Measurements from ENCODE around the gene ZNF74. TPM values are rescaled to one million over a fixed set of nuclear protein-coding genes. Genes with fewer than 3 reads are reported as not detected.

ZNF74 gene
- total RNA-seq, 1 donor from 2014 or later = 19.4 TPM

- H3K79me2 ChIP-seq (ENCODE audit: low read depth) = no peaks in the 10 kb centered on the region
- peaks cover 27% of the 10 kb centered on the region for H3K27me3 ChIP-seq
- no peak for TF ChIP-seq EZH2 (IDR thresholded peaks at IDR 0.05)
- no peak for TF ChIP-seq EZH2phosphoT487 (IDR thresholded peaks at IDR 0.05)
- no peak for TF ChIP-seq CTCF (IDR thresholded peaks at IDR 0.05)
- peaks cover 2% of the 10 kb centered on the region for H3K9me3 Mint-ChIP-seq
- no peaks in the 10 kb centered on the region for H3K9me3 ChIP-seq (ENCODE audit: low read depth)
- no peak overlapping the region for H3K4me3 ChIP-seq
- no peaks in the 10 kb centered on the region for H3K36me3 ChIP-seq
- H4K20me1 ChIP-seq (ENCODE audit: low read depth) = peaks cover 13% of the 10 kb centered on the region
- no peaks in the 10 kb centered on the region for H3F3A ChIP-seq (ENCODE audit: low read depth)
- DNase-seq (ENCODE audit: low spot score) = no peak
- H3K9ac ChIP-seq = no peak overlapping the region
- H3K27ac Mint-ChIP-seq = no peak overlapping the region
- no peak overlapping the region for H3K4me2 ChIP-seq
- peaks cover 14% of the 10 kb centered on the region for H3K27me3 Mint-ChIP-seq (ENCODE audit: insufficient read depth, low read depth)
- no peak overlapping the region for H3K4me3 Mint-ChIP-seq
- H3K27ac ChIP-seq = no peak overlapping the region
- no peaks in the 10 kb centered on the region for H3K4me1 ChIP-seq
- H3K36me3 Mint-ChIP-seq = peaks cover 8% of the 10 kb centered on the region
- H3K4me1 Mint-ChIP-seq = peaks cover 11% of the 10 kb centered on the region
- H2AFZ ChIP-seq (replicated peaks) = no peak overlapping the region
Observed at GRCh38 chr22:20424568-20424931, 30.6 kb downstream of the ZNF74 start.

GRCh38 chr22:20424932-20425565 is 31.1 kb downstream of the ZNF74 start:
- no peak overlapping the region for H3K4me2 ChIP-seq
- peaks cover 2% of the 10 kb centered on the region for H3K9me3 Mint-ChIP-seq
- H3K36me3 ChIP-seq = no peaks in the 10 kb centered on the region
- peaks cover 18% of the 10 kb centered on the region for H4K20me1 ChIP-seq (ENCODE audit: low read depth)
- H3K4me3 Mint-ChIP-seq = no peak overlapping the region
- H3K27ac Mint-ChIP-seq = no peak overlapping the region
- H3K79me2 ChIP-seq (ENCODE audit: low read depth) = no peaks in the 10 kb centered on the region
- H3K27me3 Mint-ChIP-seq (ENCODE audit: insufficient read depth, low read depth) = peaks cover 18% of the 10 kb centered on the region
- H3K9me3 ChIP-seq (ENCODE audit: low read depth) = no peaks in the 10 kb centered on the region
- no peaks in the 10 kb centered on the region for H3K4me1 ChIP-seq
- peaks cover 32% of the 10 kb centered on the region for H3K27me3 ChIP-seq
- H3K4me1 Mint-ChIP-seq = peaks cover 11% of the 10 kb centered on the region
- H3K36me3 Mint-ChIP-seq = peaks cover 8% of the 10 kb centered on the region
- H3K4me3 ChIP-seq = no peak overlapping the region
- no peak overlapping the region for H3K27ac ChIP-seq
- no peaks in the 10 kb centered on the region for H3F3A ChIP-seq (ENCODE audit: low read depth)
- H3K9ac ChIP-seq = no peak overlapping the region
- DNase-seq (ENCODE audit: low spot score) = peak; percentile 4
- TF ChIP-seq EZH2 (IDR thresholded peaks at IDR 0.05) (no peak), EZH2phosphoT487 (IDR thresholded peaks at IDR 0.05) (no peak), CTCF (IDR thresholded peaks at IDR 0.05) (no peak)
- no peak overlapping the region for H2AFZ ChIP-seq (replicated peaks)

- Histone ChIP-seq H3K27me3 (peaks cover 38% of the 10 kb centered on the region), H3K4me2 (no peak overlapping the region), H4K20me1 (ENCODE audit: low read depth) (peaks cover 25% of the 10 kb centered on the region), H3K4me3 (no peak overlapping the region), H3K9me3 (ENCODE audit: low read depth) (no peaks in the 10 kb centered on the region), H3K79me2 (ENCODE audit: low read depth) (no peaks in the 10 kb centered on the region), H3K27ac (no peak overlapping the region), H2AFZ (replicated peaks) (no peak overlapping the region), H3K36me3 (no peaks in the 10 kb centered on the region), H3F3A (ENCODE audit: low read depth) (no peaks in the 10 kb centered on the region), H3K9ac (no peak overlapping the region), H3K4me1 (no peaks in the 10 kb centered on the region)
- TF ChIP-seq EZH2 (IDR thresholded peaks at IDR 0.05) (no peak), EZH2phosphoT487 (IDR thresholded peaks at IDR 0.05) (no peak), CTCF (IDR thresholded peaks at IDR 0.05) (no peak)
- peaks cover 23% of the 10 kb centered on the region for H3K27me3 Mint-ChIP-seq (ENCODE audit: insufficient read depth, low read depth)
- peaks cover 8% of the 10 kb centered on the region for H3K36me3 Mint-ChIP-seq
- no peak for DNase-seq (ENCODE audit: low spot score)
- no peak overlapping the region for H3K27ac Mint-ChIP-seq
- H3K4me3 Mint-ChIP-seq = no peak overlapping the region
- H3K9me3 Mint-ChIP-seq = peaks cover 2% of the 10 kb centered on the region
- H3K4me1 Mint-ChIP-seq = peaks cover 11% of the 10 kb centered on the region
Observed at GRCh38 chr22:20425566-20426258, 31.8 kb downstream of the ZNF74 start.

All from neural progenitor cell (in vitro differentiated cells).